Keratinocyte (primary cell): Measurements from ENCODE around the gene BMS1. TPM values are rescaled to one million over a fixed set of nuclear protein-coding genes. Genes with fewer than 3 reads are reported as not detected.
A peak's percentile ranks its signal among the peaks of the same experiment; 100 is the strongest.

ENCODE experiments used
- DNase-seq: peaks from one replicate; pipeline ENCODE4 v3.0.0-alpha.2; 2011; ENCODE audit warnings: low read depth, missing footprints, low spot score
- FAIRE-seq: peaks from 2 replicates; lab custom pipeline; 2011; peaks lifted over from hg19 to GRCh38; lab: Jason Lieb, UNC
- H2AFZ ChIP-seq: 2 replicates; pipeline ENCODE4 v1.6.0; 2012; ENCODE audit warnings: low read length, control low read depth, inconsistent platforms; ENCODE audit not compliant: control insufficient read depth
- H3K27ac ChIP-seq: 2 replicates; pipeline ENCODE4 v1.5.1; 2011; ENCODE audit warnings: low read length; ENCODE audit not compliant: control insufficient read depth, insufficient read depth
- H3K27me3 ChIP-seq: 3 replicates; pipeline ENCODE4 v1.6.0; 2011; ENCODE audit warnings: low read length; ENCODE audit not compliant: control insufficient read depth, insufficient read depth; ENCODE audit errors: extremely low read depth
- H3K36me3 ChIP-seq, 2 experiments: 2 replicates in 1 of 2; 3 replicates in 1 of 2; pipeline ENCODE4 v1.5.1; 2011; ENCODE audit warnings: low read length in 2 of 2, mild to moderate bottlenecking in 1 of 2; ENCODE audit not compliant: control insufficient read depth in 2 of 2, insufficient read depth in 2 of 2; ENCODE audit errors: extremely low read depth in 1 of 2
- H3K4me1 ChIP-seq: 3 replicates; pipeline ENCODE4 v1.5.1; 2011; ENCODE audit warnings: low read length; ENCODE audit not compliant: control insufficient read depth, insufficient read depth; ENCODE audit errors: extremely low read depth
- H3K4me2 ChIP-seq: 3 replicates; pipeline ENCODE4 v1.6.0; 2011; ENCODE audit warnings: low read depth, low read length; ENCODE audit not compliant: control insufficient read depth, insufficient read depth; ENCODE audit errors: extremely low read depth
- H3K4me3 ChIP-seq, 3 experiments: fragments of 200-600 bp in 1 of 3; sonication (generic) in 1 of 3; 2 replicates in 2 of 3; 3 replicates in 1 of 3; pipeline ENCODE4 v1.5.1; 2011 to 2016; ENCODE audit warnings: low read length in 3 of 3, mild to moderate bottlenecking in 3 of 3, control low read depth in 2 of 3, inconsistent platforms in 1 of 3, low read depth in 1 of 3, mixed read lengths in 1 of 3, mixed run types in 1 of 3, moderate library complexity in 1 of 3; ENCODE audit not compliant: control insufficient read depth in 2 of 3, insufficient read depth in 2 of 3; ENCODE audit errors: extremely low read depth in 1 of 3
- H3K79me2 ChIP-seq: 2 replicates; pipeline ENCODE4 v1.6.0; 2012; ENCODE audit warnings: low read length; ENCODE audit not compliant: control insufficient read depth, insufficient read depth
- H3K9ac ChIP-seq: 3 replicates; pipeline ENCODE4 v1.6.0; 2011; ENCODE audit warnings: low read length; ENCODE audit not compliant: control insufficient read depth, insufficient read depth; ENCODE audit errors: extremely low read depth
- H3K9me1 ChIP-seq: 3 replicates; pipeline ENCODE4 v1.6.0; 2011; ENCODE audit warnings: low read length; ENCODE audit not compliant: control insufficient read depth, insufficient read depth; ENCODE audit errors: extremely low read depth
- H3K9me3 ChIP-seq: 2 replicates; pipeline ENCODE4 v1.5.1; 2012; ENCODE audit warnings: low read depth, low read length; ENCODE audit not compliant: control insufficient read depth
- H4K20me1 ChIP-seq: 3 replicates; pipeline ENCODE4 v1.6.0; 2011; ENCODE audit warnings: low read length; ENCODE audit not compliant: control insufficient read depth, insufficient read depth; ENCODE audit errors: extremely low read depth
- EZH2 ChIP-seq: IDR thresholded peaks from one replicate; pipeline ENCODE4 v1.6.1; 2012; ENCODE audit warnings: inconsistent platforms, mild to moderate bottlenecking, low read length, moderate library complexity
- dilution Hi-C: fragments of 300-500 bp; cut with MboI; formaldehyde crosslinking; loops from one replicate; pipeline ENCODE4 v1.7.0; 2020; ENCODE audit warnings: low sequenced_read_pairs; ENCODE audit not compliant: extremely low pct_ligation_motif_present
- polyA plus RNA-seq, 5 experiments: library from polyadenylated mRNA; depleted of rRNA in 3 of 5; stranded (reverse) in 3 of 5; stranded (forward) in 1 of 5; unstranded in 1 of 5; fragments of >200 nt; gene quantifications; 1 replicate in 1 of 5; 2 replicates in 3 of 5; 3 replicates in 1 of 5; pipeline versions ENCODE4 v1.2.1 to v1.2.3, GENCODE V29; 2011 to 2012; ENCODE audit warnings: missing spikeins in 2 of 5, low read depth in 1 of 5, low replicate concordance in 1 of 5
- TF ChIP-seq, protein P1 (sequence below), 3 experiments: IDR thresholded peaks in 1 of 3; conservative IDR thresholded peaks in 1 of 3; optimal IDR thresholded peaks in 1 of 3; 2 replicates in 2 of 3; 3 replicates in 1 of 3; pipeline versions ENCODE3 to v1.5.1; 2011; ENCODE audit warnings: low read length in 3 of 3, mild to moderate bottlenecking in 3 of 3, moderate library complexity in 2 of 3, control low read depth in 1 of 3, inconsistent platforms in 1 of 3; ENCODE audit not compliant: insufficient read depth in 2 of 3; ENCODE audit errors: extremely low read depth in 1 of 3

Gene BMS1
- polyA plus RNA-seq, 1 donor (not counting 4 experiments of a cell fraction or from before 2014, with no cell fraction given): 11.4 TPM

DNA sequence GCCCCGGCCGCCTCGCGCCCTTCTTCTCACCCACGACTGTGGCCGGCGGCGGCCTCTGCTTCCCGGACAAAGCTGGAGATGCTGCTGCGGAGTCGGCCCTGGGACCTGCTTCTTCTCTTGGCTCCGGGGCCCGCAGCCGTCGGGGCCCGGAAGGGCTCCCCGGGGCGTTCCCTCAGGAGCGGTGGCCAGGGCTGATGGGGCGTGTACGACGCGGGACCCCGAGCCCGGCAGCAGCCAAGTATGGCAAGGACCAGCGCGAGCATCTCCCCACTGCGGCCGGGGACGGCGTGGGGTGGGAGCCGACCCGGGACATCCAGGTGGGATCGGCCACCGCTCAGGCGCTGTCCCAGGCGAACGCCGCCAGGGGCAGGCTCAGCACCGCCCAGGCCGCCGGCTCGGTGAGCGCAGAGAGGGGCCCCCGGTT, 27.6 kb upstream of the BMS1 start:
- Histone ChIP-seq H3K9ac (no peak overlapping the region), H3K9me1 (no peaks in the 10 kb centered on the region), H3K79me2 (no peaks in the 10 kb centered on the region), H3K4me3 (peak overlapping the region; percentile 44 to 70 (median 58)), H4K20me1 (no peaks in the 10 kb centered on the region), H3K27ac (no peak overlapping the region), H3K36me3 (no peaks in the 10 kb centered on the region), H3K4me1 (peaks cover 19% of the 10 kb centered on the region), H3K27me3 (peaks cover 37% of the 10 kb centered on the region), H3K9me3 (no peaks in the 10 kb centered on the region), H3K4me2 (peak overlapping the region; percentile 16), H2AFZ (peak overlapping the region; percentile 89)
- dilution Hi-C loops: no loop called here
- DNase-seq (no peak), FAIRE-seq (no peak)
- TF ChIP-seq, protein P1, sequence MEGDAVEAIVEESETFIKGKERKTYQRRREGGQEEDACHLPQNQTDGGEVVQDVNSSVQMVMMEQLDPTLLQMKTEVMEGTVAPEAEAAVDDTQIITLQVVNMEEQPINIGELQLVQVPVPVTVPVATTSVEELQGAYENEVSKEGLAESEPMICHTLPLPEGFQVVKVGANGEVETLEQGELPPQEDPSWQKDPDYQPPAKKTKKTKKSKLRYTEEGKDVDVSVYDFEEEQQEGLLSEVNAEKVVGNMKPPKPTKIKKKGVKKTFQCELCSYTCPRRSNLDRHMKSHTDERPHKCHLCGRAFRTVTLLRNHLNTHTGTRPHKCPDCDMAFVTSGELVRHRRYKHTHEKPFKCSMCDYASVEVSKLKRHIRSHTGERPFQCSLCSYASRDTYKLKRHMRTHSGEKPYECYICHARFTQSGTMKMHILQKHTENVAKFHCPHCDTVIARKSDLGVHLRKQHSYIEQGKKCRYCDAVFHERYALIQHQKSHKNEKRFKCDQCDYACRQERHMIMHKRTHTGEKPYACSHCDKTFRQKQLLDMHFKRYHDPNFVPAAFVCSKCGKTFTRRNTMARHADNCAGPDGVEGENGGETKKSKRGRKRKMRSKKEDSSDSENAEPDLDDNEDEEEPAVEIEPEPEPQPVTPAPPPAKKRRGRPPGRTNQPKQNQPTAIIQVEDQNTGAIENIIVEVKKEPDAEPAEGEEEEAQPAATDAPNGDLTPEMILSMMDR (optimal IDR thresholded peaks at IDR 0.05 in 1 of 3, IDR thresholded peaks at IDR 0.05 in 1 of 3, conservative IDR thresholded peaks at IDR 0.05 in 1 of 3; ENCODE audit: extremely low read depth in 1 of 3, insufficient read depth in 2 of 3, low read length in 3 of 3): no peak
- no peak for TF ChIP-seq EZH2

DNA sequence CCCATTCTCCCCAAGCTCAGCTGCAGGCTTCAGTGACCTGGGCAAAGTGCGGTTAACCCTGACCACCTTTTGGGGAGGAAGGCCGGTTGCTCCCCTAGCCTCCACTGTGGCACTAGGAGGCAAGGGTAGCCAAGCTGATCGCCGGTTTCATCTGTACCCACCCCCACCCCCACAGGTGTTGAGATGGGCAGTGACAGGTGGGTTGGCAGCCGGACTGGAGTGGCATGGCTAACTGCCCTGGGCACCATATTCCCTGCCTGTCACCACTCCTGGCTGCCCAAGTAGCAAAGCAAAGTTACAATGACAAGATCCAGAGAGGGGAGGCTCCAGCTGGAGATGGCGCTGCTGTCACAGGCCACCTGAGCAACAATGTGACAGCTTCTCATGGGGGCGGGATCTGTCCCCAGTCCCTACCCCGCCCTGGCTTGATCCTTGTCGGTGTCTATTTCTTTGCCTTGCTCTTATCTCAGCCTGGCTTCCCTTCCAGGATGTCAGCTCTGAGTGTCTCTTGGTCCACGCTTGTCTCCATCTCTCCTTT, 27.0 kb upstream of the BMS1 start:
- Histone ChIP-seq H4K20me1 (no peaks in the 10 kb centered on the region), H3K9me3 (no peaks in the 10 kb centered on the region), H3K79me2 (no peaks in the 10 kb centered on the region), H3K4me2 (no peak overlapping the region), H3K9me1 (no peaks in the 10 kb centered on the region), H3K27ac (no peak overlapping the region), H3K27me3 (peaks cover 40% of the 10 kb centered on the region), H3K9ac (no peak overlapping the region), H3K4me1 (peaks cover 19% of the 10 kb centered on the region), H2AFZ (no peak overlapping the region), H3K36me3 (no peaks in the 10 kb centered on the region), H3K4me3 (no peak overlapping the region)
- DNase-seq (no peak), FAIRE-seq (no peak)
- dilution Hi-C loops: no loop called here
- TF ChIP-seq, protein P1 (optimal IDR thresholded peaks at IDR 0.05 in 1 of 3, IDR thresholded peaks at IDR 0.05 in 1 of 3, conservative IDR thresholded peaks at IDR 0.05 in 1 of 3; ENCODE audit: extremely low read depth in 1 of 3, insufficient read depth in 2 of 3, low read length in 3 of 3): no peak
- TF ChIP-seq EZH2: peak; percentile 40
